Measurements from ENCODE around the gene RNF169. TPM values are rescaled to one million over a fixed set of nuclear protein-coding genes. Genes with fewer than 3 reads are reported as not detected.

RNF169 gene
- total and polyA plus RNA-seq, 2 of the 8 experiments (the other 6 are each of a cell fraction or from before 2014, with no cell fraction given), result 3.6 to 12.5 TPM

DNA sequence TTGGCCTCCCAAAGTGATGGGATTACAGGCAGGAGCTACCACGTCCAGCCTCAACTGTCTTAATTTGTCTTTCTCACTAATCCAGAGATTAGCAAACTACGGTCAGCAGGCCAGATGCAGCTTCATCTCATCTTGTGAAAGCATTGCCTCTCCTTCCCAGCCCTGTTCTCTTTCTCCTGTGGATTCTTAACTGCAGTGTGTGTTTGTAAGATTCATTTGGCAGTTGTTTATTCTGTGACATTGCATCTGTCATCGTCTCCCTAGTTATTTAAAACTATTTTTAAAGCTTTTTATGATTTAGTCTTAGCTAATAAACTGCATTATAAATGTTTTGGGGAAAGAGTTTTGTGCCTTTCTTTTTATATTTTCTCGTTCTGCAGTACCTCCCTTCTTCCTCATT lies 29.2 kb downstream of the RNF169 start:
- Histone ChIP-seq H4K20me1 (replicated peaks in 1 of 2; ENCODE audit: control insufficient read depth in 1 of 2, insufficient read depth in 2 of 2, low read length in 2 of 2) (no peaks in the 10 kb centered on the region), H3K36me3 (ENCODE audit: control insufficient read depth in 2 of 4, insufficient read depth in 4 of 4, low read length in 3 of 4) (no peaks in the 10 kb centered on the region), H4K5ac (ENCODE audit: insufficient read length, low read depth, low read length) (no peak overlapping the region), H4K91ac (replicated peaks; ENCODE audit: insufficient read length, low read length) (no peak overlapping the region), H3K14ac (ENCODE audit: insufficient read length) (no peak overlapping the region), H3K27ac (ENCODE audit: low read depth, low read length) (no peak overlapping the region), H3K4me1 (replicated peaks in 1 of 4; ENCODE audit: control insufficient read depth in 3 of 4, insufficient read depth in 4 of 4, low read length in 3 of 4) (peaks cover 0 to 4% (median 0%) of the 10 kb centered on the region in 4 experiments; a peak in 2 of 7 replicates), H2AFZ (ENCODE audit: low read length) (no peak overlapping the region), H3K18ac (ENCODE audit: extremely low read depth, low read length) (no peak overlapping the region), H2BK20ac (ENCODE audit: low read length) (no peak overlapping the region), H2AK5ac (ENCODE audit: low read depth, low read length) (no peak overlapping the region), H4K8ac (ENCODE audit: extremely low read depth, insufficient read depth, low read length) (no peak overlapping the region), H3K23me2 (ENCODE audit: low read depth, low read length) (no peaks in the 10 kb centered on the region; the same call in 1 of the 2 replicates), H2BK5ac (ENCODE audit: low read depth, low read length) (no peak overlapping the region), H2BK120ac (replicated peaks; ENCODE audit: low read depth, low read length) (no peak overlapping the region), H3K27me3 (replicated peaks in 1 of 4; ENCODE audit: control insufficient read depth in 3 of 4, extremely low read depth in 1 of 4, insufficient read depth in 3 of 4, low read length in 3 of 4) (no peaks in the 10 kb centered on the region), H3K79me2 (ENCODE audit: control insufficient read depth in 1 of 2, insufficient read depth in 2 of 2, low read length in 2 of 2) (peaks cover 0 to 52% of the 10 kb centered on the region in 2 experiments; a peak in 2 of 4 replicates), H3K4me2 (ENCODE audit: insufficient read depth in 1 of 2, low read depth in 2 of 2, low read length in 2 of 2) (no peak overlapping the region), H3K23ac (ENCODE audit: insufficient read length) (no peak overlapping the region), H3K56ac (replicated peaks; ENCODE audit: insufficient read length, low read depth, low read length) (no peak overlapping the region), H3K9me3 (ENCODE audit: insufficient read depth in 2 of 2, low read depth in 1 of 2, low read length in 1 of 2) (no peaks in the 10 kb centered on the region), H2BK15ac (ENCODE audit: low read length) (no peak overlapping the region), H2BK12ac (ENCODE audit: low read depth, low read length) (no peak overlapping the region), H3K4ac (replicated peaks; ENCODE audit: insufficient read length, low read depth, low read length) (no peak overlapping the region), H3K79me1 (ENCODE audit: low read depth, low read length) (peaks cover 11% of the 10 kb centered on the region; the same call in 1 of the 2 replicates), H3K9ac (replicated peaks in 1 of 4; ENCODE audit: extremely low read depth in 1 of 4, low read depth in 3 of 4, low read length in 3 of 4) (no peak overlapping the region), H3K4me3 (ENCODE audit: extremely low read depth in 1 of 4, insufficient read depth in 2 of 4, low read depth in 3 of 4, low read length in 4 of 4) (no peak overlapping the region)
- 77% methylated on average over 4 of the region's 4 CpGs; no CpG with 5 or more reads in 1 of the 2 experiments for WGBS, 2 experiments (ENCODE audit: extremely low coverage in 1 of 2, insufficient coverage in 1 of 2, insufficient read length in 1 of 2, insufficient replicate concordance in 2 of 2, low coverage in 1 of 2, low lambda C conversion rate in 2 of 2, missing lambda C conversion rate in 1 of 2)
- ChIA-PET POLR2A (ENCODE audit: partially characterized antibody) (no interaction called here), CTCF (ENCODE audit: partially characterized antibody) (no interaction called here)
- FAIRE-seq (no peak), DNase-seq (ENCODE audit: low read depth in 1 of 2, low spot score in 2 of 2) (no peak)
- TF ChIP-seq BCL11A (IDR thresholded peaks at IDR 0.05; ENCODE audit: low read depth in 2 of 2, low read length in 2 of 2), result no peak
- TF ChIP-seq TCF12 (IDR thresholded peaks at IDR 0.05; ENCODE audit: low read depth, low read length), result no peak
- TF ChIP-seq POLR2A (IDR thresholded peaks at IDR 0.05; ENCODE audit: control extremely low read depth in 1 of 2, low read depth in 2 of 2, low read length in 2 of 2), result no peak
- no peak for TF ChIP-seq SRF (IDR thresholded peaks at IDR 0.05; ENCODE audit: low read depth, low read length)
- no peak for TF ChIP-seq KDM4A (IDR thresholded peaks at IDR 0.05; ENCODE audit: low read depth, low read length, severe bottlenecking)
- TF ChIP-seq CBX5 (IDR thresholded peaks at IDR 0.05; ENCODE audit: low read depth, low read length), result no peak
- no peak for TF ChIP-seq CEBPB (IDR thresholded peaks at IDR 0.05; ENCODE audit: low read depth, low read length)
- no peak for TF ChIP-seq SP4 (IDR thresholded peaks at IDR 0.05; ENCODE audit: low read length)
- no peak for TF ChIP-seq RXRA (IDR thresholded peaks at IDR 0.05; ENCODE audit: insufficient read depth, low read depth, low read length)
- no peak for TF ChIP-seq SUZ12 (IDR thresholded peaks at IDR 0.05; ENCODE audit: low read length)
- TF ChIP-seq, protein P1, sequence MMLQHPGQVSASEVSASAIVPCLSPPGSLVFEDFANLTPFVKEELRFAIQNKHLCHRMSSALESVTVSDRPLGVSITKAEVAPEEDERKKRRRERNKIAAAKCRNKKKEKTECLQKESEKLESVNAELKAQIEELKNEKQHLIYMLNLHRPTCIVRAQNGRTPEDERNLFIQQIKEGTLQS (IDR thresholded peaks at IDR 0.05; ENCODE audit: insufficient read depth, low read depth, low read length), result no peak

All from H1 (cell line).